Erythroblast (primary cell): ENCODE measurements around the gene SCNM1.

ENCODE experiments used
- GATA1 ChIP-seq: IDR thresholded peaks from 2 replicates; pipeline ENCODE4 v1.6.1; 2011; ENCODE audit warnings: low read depth, mild to moderate bottlenecking, control low read depth, low read length, moderate library complexity
- POLR2A ChIP-seq: IDR thresholded peaks from 2 replicates; pipeline ENCODE4 v1.6.1; 2011; ENCODE audit warnings: mild to moderate bottlenecking, low read length

DNA sequence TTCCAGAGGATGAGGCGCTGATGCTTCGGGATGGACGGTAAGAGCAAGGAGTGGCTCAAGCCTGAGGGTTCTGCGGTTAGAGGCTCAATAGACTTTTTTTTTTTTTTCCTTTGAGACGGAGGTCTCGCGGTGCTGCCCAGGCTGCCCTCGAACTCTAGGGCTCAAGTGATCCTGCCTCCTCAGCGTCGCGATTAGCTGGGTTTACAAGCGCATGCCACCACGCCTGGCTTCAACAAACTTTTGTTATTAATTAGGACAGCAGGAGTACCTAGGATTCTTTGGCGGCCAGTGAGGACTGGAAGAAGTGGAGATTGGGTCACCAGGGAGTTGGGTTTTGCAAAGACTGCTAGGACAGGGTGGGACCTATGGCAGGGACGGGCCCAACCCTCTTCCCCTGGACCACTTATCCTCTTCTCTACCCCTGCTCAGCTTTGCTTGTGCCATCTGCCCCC lies 587 bp downstream of the SCNM1 start:
- TF ChIP-seq POLR2A (no peak), GATA1 (no peak)
